CD14-positive monocyte (primary cell): ENCODE results near the gene HAO1. TPM values are rescaled to one million over a fixed set of nuclear protein-coding genes. Genes with fewer than 3 reads are reported as not detected.

Experiments
- DNase-seq, 3 donors: peaks; one replicate each; pipeline ENCODE4 v3.0.0-alpha.2; 2011 to 2022
- H2AFZ ChIP-seq: 2 replicates; pipeline ENCODE4 v1.6.0; 2012; ENCODE audit warnings: mild to moderate bottlenecking, low read depth, low read length, inconsistent platforms; ENCODE audit not compliant: insufficient read depth, poor library complexity, severe bottlenecking
- H3K27ac ChIP-seq, 2 donors: 1 replicate in 1 of 2; 2 replicates in 1 of 2; pipeline ENCODE4 v1.5.1; 2012 to 2013; ENCODE audit warnings: low read length in 2 of 2, control low read depth in 1 of 2, inconsistent platforms in 1 of 2, low read depth in 1 of 2, mild to moderate bottlenecking in 1 of 2
- H3K27me3 ChIP-seq, 2 donors: one replicate each; pipeline versions ENCODE4 v1.6.0 to v1.6.1; 2011 to 2013; ENCODE audit warnings: low read length in 2 of 2; ENCODE audit not compliant: control insufficient read depth in 2 of 2, insufficient read depth in 2 of 2
- H3K36me3 ChIP-seq, 2 donors: replicated peaks in 1 of 2; 1 replicate in 1 of 2; 2 replicates in 1 of 2; pipeline versions ENCODE4 v1.5.1 to v1.6.1; 2012 to 2013; ENCODE audit warnings: low read length in 2 of 2, control low read depth in 1 of 2, inconsistent platforms in 1 of 2, mild to moderate bottlenecking in 1 of 2; ENCODE audit not compliant: insufficient read depth in 2 of 2, control insufficient read depth in 1 of 2
- H3K4me1 ChIP-seq, 2 donors: 1 replicate in 1 of 2; 2 replicates in 1 of 2; pipeline versions ENCODE4 v1.5.1 to v1.6.1; 2012 to 2013; ENCODE audit warnings: low read length in 2 of 2, control low read depth in 1 of 2, inconsistent platforms in 1 of 2, mild to moderate bottlenecking in 1 of 2, moderate library complexity in 1 of 2; ENCODE audit not compliant: insufficient read depth in 2 of 2, control insufficient read depth in 1 of 2
- H3K4me2 ChIP-seq: replicated peaks from 2 replicates; pipeline ENCODE3; 2012; ENCODE audit warnings: low read length, moderate library complexity, mild to moderate bottlenecking; ENCODE audit not compliant: poor library complexity, severe bottlenecking; ENCODE audit errors: extremely low read depth
- H3K4me3 ChIP-seq, 3 experiments: fragments of 200-600 bp in 1 of 3; sonication (generic) in 1 of 3; replicated peaks in 1 of 3; 1 replicate in 2 of 3; 2 replicates in 1 of 3; pipeline ENCODE4 v1.5.1; 2011 to 2013; ENCODE audit warnings: low read length in 3 of 3, mild to moderate bottlenecking in 3 of 3, control low read depth in 2 of 3, low read depth in 2 of 3, inconsistent platforms in 1 of 3, moderate library complexity in 1 of 3
- H3K79me2 ChIP-seq: 2 replicates; pipeline ENCODE4 v1.6.0; 2012; ENCODE audit warnings: mild to moderate bottlenecking, control low read depth, inconsistent platforms, low read length, moderate library complexity; ENCODE audit not compliant: insufficient read depth
- H3K9ac ChIP-seq: 2 replicates; pipeline ENCODE4 v1.6.0; 2017; ENCODE audit warnings: low read length, mild to moderate bottlenecking; ENCODE audit not compliant: insufficient read depth, poor library complexity, severe bottlenecking
- H3K9me3 ChIP-seq, 2 donors: replicated peaks in 1 of 2; 1 replicate in 1 of 2; 2 replicates in 1 of 2; pipeline versions ENCODE4 v1.5.1 to v1.6.1; 2012 to 2013; ENCODE audit warnings: low read length in 2 of 2, control low read depth in 1 of 2; ENCODE audit not compliant: control insufficient read depth in 1 of 2, insufficient read depth in 1 of 2
- H4K20me1 ChIP-seq: 2 replicates; pipeline ENCODE4 v1.6.0; 2012; ENCODE audit warnings: mild to moderate bottlenecking, low read length, control low read depth, moderate library complexity; ENCODE audit not compliant: insufficient read depth
- H3K27ac Mint-ChIP-seq, 7 donors: one replicate each; pipeline ENCODE4 v1.8.0; 2020; ENCODE audit warnings: mild to moderate bottlenecking in 7 of 7, mixed read lengths in 7 of 7, moderate library complexity in 6 of 7, inconsistent platforms in 2 of 7
- H3K27me3 Mint-ChIP-seq, 3 donors: one replicate each; pipeline ENCODE4 v1.8.0; 2021 to 2022; ENCODE audit warnings: low read depth in 3 of 3, mild to moderate bottlenecking in 3 of 3, mixed read lengths in 3 of 3, moderate library complexity in 3 of 3, inconsistent platforms in 1 of 3
- H3K36me3 Mint-ChIP-seq, 2 donors: one replicate each; pipeline ENCODE4 v1.8.0; 2020; ENCODE audit warnings: mixed read lengths in 2 of 2, inconsistent platforms in 1 of 2, mild to moderate bottlenecking in 1 of 2
- H3K4me1 Mint-ChIP-seq: one replicate; pipeline ENCODE4 v1.8.0; 2020; ENCODE audit warnings: mild to moderate bottlenecking, mixed read lengths
- H3K4me3 Mint-ChIP-seq, 2 donors: one replicate each; pipeline ENCODE4 v1.8.0; 2020; ENCODE audit warnings: mild to moderate bottlenecking in 2 of 2, mixed read lengths in 2 of 2, moderate library complexity in 1 of 2
- H3K9me3 Mint-ChIP-seq, 7 donors: one replicate each; pipeline ENCODE4 v1.8.0; 2020 to 2022; ENCODE audit warnings: mixed read lengths in 7 of 7, mild to moderate bottlenecking in 6 of 7, moderate library complexity in 6 of 7, inconsistent platforms in 2 of 7
- CTCF ChIP-seq: fragments of 200-600 bp; IDR thresholded peaks from one replicate; pipeline ENCODE4 v1.8.0; 2022; ENCODE audit warnings: antibody characterized with exemption, mild to moderate bottlenecking
- WGBS: methylation state at CpG from one replicate; pipeline ENCODE4 v1.1.5; 2013; ENCODE audit warnings: missing lambda C conversion rate; ENCODE audit not compliant: insufficient coverage; 5-methylcytosine and 5-hydroxymethylcytosine counted together
- intact Hi-C, 2 donors: fragments of 100-400 bp; cut with micrococcal nuclease; formaldehyde crosslinking; loops; one replicate each; pipeline versions ENCODE4 v1.15.0 to v1.15.1; 2023
- polyA plus RNA-seq, 3 donors: library from polyadenylated mRNA; depleted of rRNA in 1 of 3; unstranded in 2 of 3; stranded (reverse) in 1 of 3; fragments of 300-500 nt in 2 of 3; fragments of >200 nt in 1 of 3; fragmentation: Illumina TruSeq in 2 of 3; gene quantifications; 1 replicate in 2 of 3; 2 replicates in 1 of 3; pipeline ENCODE4 v1.2.3, GENCODE V29; 2012 to 2021

The HAO1 gene
- polyA plus RNA-seq, 3 donors = not detected

DNA sequence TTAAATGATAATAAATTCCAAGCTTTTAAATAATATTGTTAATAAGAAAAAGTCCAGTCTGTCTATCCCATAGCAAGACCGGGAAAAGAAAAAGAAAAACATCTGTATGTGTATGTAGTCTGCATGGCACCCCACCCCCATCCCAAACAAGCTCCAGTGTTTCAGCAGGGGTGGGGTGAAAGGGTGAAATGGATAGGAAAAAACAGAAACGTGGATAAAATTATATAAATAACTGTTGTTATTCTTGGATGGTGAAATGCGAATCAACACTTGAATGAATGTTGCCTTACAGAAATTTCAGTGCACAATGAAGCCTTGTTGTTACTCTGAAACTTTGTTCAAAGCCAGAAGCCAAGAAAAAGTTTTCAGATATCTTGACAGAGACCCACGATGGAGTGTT lies 31.4 kb downstream of the HAO1 start:
- DNase-seq = no peak
- Histone ChIP-seq H3K4me1 (no peaks in the 10 kb centered on the region), H3K36me3 (no peaks in the 10 kb centered on the region), H3K9ac (no peak overlapping the region), H3K27me3 (no peaks in the 10 kb centered on the region), H4K20me1 (no peaks in the 10 kb centered on the region), H3K27ac (no peak overlapping the region), H2AFZ (no peak overlapping the region), H3K4me2 (no peak overlapping the region), H3K79me2 (no peaks in the 10 kb centered on the region), H3K4me3 (no peak overlapping the region), H3K9me3 (no peaks in the 10 kb centered on the region)
- no peak for TF ChIP-seq CTCF
- no peak overlapping the region for H3K27ac Mint-ChIP-seq
- intact Hi-C loops = no loop called here
- peaks cover 2 to 7% (median 5%) of the 10 kb centered on the region in 3 donors for H3K27me3 Mint-ChIP-seq
- no peak overlapping the region for H3K4me3 Mint-ChIP-seq
- WGBS = 100% methylated on average over 1 of the region's 4 CpGs
- no peaks in the 10 kb centered on the region for H3K36me3 Mint-ChIP-seq
- H3K9me3 Mint-ChIP-seq = no peaks in the 10 kb centered on the region
- H3K4me1 Mint-ChIP-seq = no peaks in the 10 kb centered on the region

- Histone ChIP-seq H3K4me1 (peaks cover 2 to 3% of the 10 kb centered on the region in 2 donors), H3K9me3 (no peaks in the 10 kb centered on the region), H2AFZ (no peak overlapping the region), H4K20me1 (no peaks in the 10 kb centered on the region), H3K79me2 (no peaks in the 10 kb centered on the region), H3K9ac (no peak overlapping the region), H3K4me2 (no peak overlapping the region), H3K4me3 (no peak overlapping the region), H3K27ac (no peak overlapping the region), H3K27me3 (no peaks in the 10 kb centered on the region), H3K36me3 (no peaks in the 10 kb centered on the region)
- Mint-ChIP-seq H3K9me3 (peaks cover 0 to 4% (median 0%) of the 10 kb centered on the region in 7 donors), H3K4me3 (no peak overlapping the region), H3K27me3 (peaks cover 0 to 5% (median 3%) of the 10 kb centered on the region in 3 donors), H3K27ac (no peak overlapping the region), H3K4me1 (peaks cover under 1% of the 10 kb centered on the region), H3K36me3 (no peaks in the 10 kb centered on the region)
- 100% methylated on average over 1 of the region's 1 CpG for WGBS
- TF ChIP-seq CTCF = no peak
- intact Hi-C loops = no loop called here
- DNase-seq = no peak
These were observed 36.8 kb downstream of the HAO1 start for GRCh38 chr20:7903429-7903828.
